ENCODE measurements around the gene IGF2BP3. TPM values are rescaled to one million over a fixed set of nuclear protein-coding genes. Genes with fewer than 3 reads are reported as not detected.

The IGF2BP3 gene
- total and polyA plus RNA-seq, 10 of the 15 experiments (the other 5 are each of a cell fraction or from before 2014, with no cell fraction given) = 4.6 to 61.2 (median 36.9) TPM

GRCh38 chr7:23353172-23353571 is 117.1 kb downstream of the IGF2BP3 start (continued):
- TF ChIP-seq IRF5 (IDR thresholded peaks at IDR 0.05; ENCODE audit: borderline replicate concordance) (no peak), ATF7 (IDR thresholded peaks at IDR 0.05; ENCODE audit: low read depth) (peak; percentile 69), RCOR1 (conservative IDR thresholded peaks at IDR 0.05; ENCODE audit: low read depth, low read length) (no peak), MTA2 (IDR thresholded peaks at IDR 0.05; ENCODE audit: low read depth) (peak; percentile 50; the same call in 1 of the 2 replicates), TBL1XR1 (IDR thresholded peaks at IDR 0.05; ENCODE audit: low read depth, low read length) (peak; percentile 62; the same call in 1 of the 2 replicates), PAX5 (IDR thresholded peaks at IDR 0.05; ENCODE audit: borderline replicate concordance, low read depth, low read length) (peak; percentile 78; the same call in 1 of the 2 replicates)

GRCh38 chr7:23350466-23350865 is 119.8 kb downstream of the IGF2BP3 start:
- ChIA-PET CTCF (interaction anchor here (0.8 to 5.9 kb wide), 5 partner anchors 8 to 171 kb away, joined by 3 to 29 read pairs (median 9); no protein-coding TSS in a partner anchor), POLR2A (interaction anchor here (1.2 to 1.4 kb wide), 3 partner anchors 12 to 31 kb away, joined by 3 read pairs; no protein-coding TSS in a partner anchor), RAD21 (ENCODE audit: unreplicated experiment) (interaction anchor here (1.6 kb wide), 1 partner anchor 11 kb away, joined by 5 read pairs; no protein-coding TSS in a partner anchor), SMC1A (ENCODE audit: uncharacterized antibody, unreplicated experiment) (interaction anchor here (0.8 to 2.2 kb wide), 7 partner anchors 10 to 112 kb away, joined by 3 to 9 read pairs (median 3); no protein-coding TSS in a partner anchor)
- Histone ChIP-seq H4K20me1 (ENCODE audit: control insufficient read depth, insufficient read depth) (no peaks in the 10 kb centered on the region; the same call in 1 of the 2 replicates), H3K27ac (ENCODE audit: control insufficient read depth, insufficient read depth) (no peak overlapping the region), H2AFZ (ENCODE audit: control insufficient read depth, low read depth, low read length) (no peak overlapping the region), H3K4me2 (ENCODE audit: control insufficient read depth, insufficient read depth) (no peak overlapping the region), H3K4me3 (no peak overlapping the region), H3K27me3 (replicated peaks in 1 of 2; ENCODE audit: control insufficient read depth in 2 of 2, insufficient read depth in 2 of 2, low read length in 1 of 2) (no peaks in the 10 kb centered on the region), H3K9me3 (replicated peaks; ENCODE audit: control insufficient read depth, insufficient read depth, low read length) (no peaks in the 10 kb centered on the region), H3K79me2 (ENCODE audit: control insufficient read depth, insufficient read depth, low read length) (no peaks in the 10 kb centered on the region; the same call in none of the 2 replicates), H3K36me3 (ENCODE audit: control insufficient read depth in 2 of 2, insufficient read depth in 2 of 2, low read length in 1 of 2) (peaks cover 2 to 20% of the 10 kb centered on the region in 2 experiments; a peak in 3 of 4 replicates), H3K9ac (ENCODE audit: control insufficient read depth, insufficient read depth, low read length) (no peak overlapping the region), H3K4me1 (ENCODE audit: control insufficient read depth, insufficient read depth, low read length) (peaks cover 27% of the 10 kb centered on the region)
- in situ Hi-C loops (cut with MboI) (no loop called here), intact Hi-C loops (cut with micrococcal nuclease; ENCODE audit: unreplicated experiment) (loop anchor here (5.0 kb wide), 1 partner anchor 182 kb away; the partner anchor contains the start of gene TRA2A)
- WGBS (ENCODE audit: insufficient coverage, insufficient replicate concordance, low lambda C conversion rate, missing lambda C conversion rate) = 97% methylated on average over 2 of the region's 2 CpGs
- no peak for TF ChIP-seq MAX (IDR thresholded peaks at IDR 0.05; ENCODE audit: low read depth, low read length)
- TF ChIP-seq CBX5 (IDR thresholded peaks at IDR 0.05; ENCODE audit: low read depth) = no peak
- BruUV-seq (replicated peaks) = no TSS peak
- no peak for DNase-seq (ENCODE audit: low read depth, low spot score)
- no peak for FAIRE-seq
- ATAC-seq = no peak

Measured in GM12878 (cell line).